Skeletal muscle satellite cell (primary cell): Measurements from ENCODE around the gene TBC1D14.

Source experiments
- H3K27me3 ChIP-seq: 2 replicates; pipeline ENCODE4 v1.7.0; 2013; ENCODE audit warnings: low read length; ENCODE audit not compliant: control insufficient read depth, insufficient read depth
- H3K36me3 ChIP-seq: 2 replicates; pipeline ENCODE4 v1.7.0; 2013; ENCODE audit warnings: mild to moderate bottlenecking, control low read depth, low read length; ENCODE audit not compliant: insufficient read depth
- H3K4me1 ChIP-seq: 2 replicates; pipeline ENCODE4 v1.7.0; 2013; ENCODE audit warnings: low read length; ENCODE audit not compliant: control insufficient read depth, insufficient read depth
- H3K4me2 ChIP-seq: 2 replicates; pipeline ENCODE4 v1.7.0; 2013; ENCODE audit warnings: mild to moderate bottlenecking, low read length
- H3K4me3 ChIP-seq: 2 replicates; pipeline ENCODE4 v1.7.0; 2013; ENCODE audit warnings: low read length
- H3K9ac ChIP-seq: 2 replicates; pipeline ENCODE4 v1.7.0; 2013; ENCODE audit warnings: mild to moderate bottlenecking, low read depth, low read length, moderate library complexity
- H3K9me3 ChIP-seq: replicated peaks from 2 replicates; pipeline ENCODE4 v1.7.0; 2013; ENCODE audit warnings: mild to moderate bottlenecking, control low read depth, low read length

TBC1D14 gene

GRCh38 chr4:6986781-6987587 lies 77.4 kb downstream of the TBC1D14 start:
- H3K4me1 ChIP-seq, result peaks cover 38% of the 10 kb centered on the region
- H3K27me3 ChIP-seq, result no peaks in the 10 kb centered on the region
- H3K9me3 ChIP-seq, result no peaks in the 10 kb centered on the region
- H3K4me3 ChIP-seq, result peak overlapping the region; percentile 84
- peak overlapping the region; percentile 90 for H3K9ac ChIP-seq
- H3K36me3 ChIP-seq, result peaks cover 4% of the 10 kb centered on the region
- H3K4me2 ChIP-seq, result peak overlapping the region; percentile 95

- H3K4me2 ChIP-seq, result peak overlapping the region; percentile 95
- H3K4me3 ChIP-seq, result peak overlapping the region; percentile 84
- H3K9me3 ChIP-seq, result no peaks in the 10 kb centered on the region
- peaks cover 44% of the 10 kb centered on the region for H3K4me1 ChIP-seq
- H3K36me3 ChIP-seq, result peaks cover 4% of the 10 kb centered on the region
- H3K9ac ChIP-seq, result peak overlapping the region; percentile 80
- H3K27me3 ChIP-seq, result no peaks in the 10 kb centered on the region
These were observed 77.9 kb downstream of the TBC1D14 start for GRCh38 chr4:6987588-6987961.

GRCh38 chr4:6988016-6988715 lies 78.5 kb downstream of the TBC1D14 start:
- Histone ChIP-seq H3K4me1 (peaks cover 44% of the 10 kb centered on the region), H3K36me3 (peaks cover 9% of the 10 kb centered on the region), H3K4me2 (peak overlapping the region; percentile 95), H3K4me3 (peak overlapping the region; percentile 84), H3K9me3 (no peaks in the 10 kb centered on the region), H3K9ac (peak overlapping the region; percentile 80), H3K27me3 (no peaks in the 10 kb centered on the region)

GRCh38 chr4:6989331-6989923 lies 79.8 kb downstream of the TBC1D14 start:
- Histone ChIP-seq H3K4me3 (no peak overlapping the region), H3K4me2 (no peak overlapping the region), H3K4me1 (peaks cover 44% of the 10 kb centered on the region), H3K9ac (no peak overlapping the region), H3K27me3 (no peaks in the 10 kb centered on the region), H3K36me3 (peaks cover 13% of the 10 kb centered on the region), H3K9me3 (no peaks in the 10 kb centered on the region)

- Histone ChIP-seq H3K4me3 (no peak overlapping the region), H3K4me2 (no peak overlapping the region), H3K9ac (no peak overlapping the region), H3K9me3 (no peaks in the 10 kb centered on the region), H3K27me3 (no peaks in the 10 kb centered on the region), H3K36me3 (peaks cover 19% of the 10 kb centered on the region), H3K4me1 (peaks cover 37% of the 10 kb centered on the region)
These were observed 81.0 kb downstream of the TBC1D14 start for GRCh38 chr4:6990661-6991060.

GRCh38 chr4:6991249-6991648 lies 81.6 kb downstream of the TBC1D14 start:
- Histone ChIP-seq H3K4me2 (peak overlapping the region; percentile 86), H3K27me3 (no peaks in the 10 kb centered on the region), H3K9ac (peak overlapping the region; percentile 43), H3K4me3 (peak overlapping the region; percentile 58), H3K36me3 (peaks cover 22% of the 10 kb centered on the region), H3K4me1 (peaks cover 31% of the 10 kb centered on the region), H3K9me3 (no peaks in the 10 kb centered on the region)

- Histone ChIP-seq H3K9ac (peak overlapping the region; percentile 43), H3K4me3 (peak overlapping the region; percentile 58), H3K4me1 (peaks cover 30% of the 10 kb centered on the region)
These were observed 82.3 kb downstream of the TBC1D14 start for GRCh38 chr4:6991771-6992557.

GRCh38 chr4:6992728-6993677 lies 83.4 kb downstream of the TBC1D14 start:
- Histone ChIP-seq H3K4me3 (no peak overlapping the region), H3K9ac (no peak overlapping the region), H3K4me2 (no peak overlapping the region), H3K27me3 (no peaks in the 10 kb centered on the region), H3K36me3 (peaks cover 32% of the 10 kb centered on the region), H3K9me3 (no peaks in the 10 kb centered on the region), H3K4me1 (peaks cover 28% of the 10 kb centered on the region)

More at GRCh38 chr4:6991771-6992557, 82.3 kb downstream of the TBC1D14 start:
- Histone ChIP-seq H3K36me3 (peaks cover 29% of the 10 kb centered on the region), H3K27me3 (no peaks in the 10 kb centered on the region), H3K4me2 (peak overlapping the region; percentile 86), H3K9me3 (no peaks in the 10 kb centered on the region)

- no peak overlapping the region for H3K4me3 ChIP-seq
- H3K4me1 ChIP-seq, result peaks cover 11% of the 10 kb centered on the region
- H3K27me3 ChIP-seq, result no peaks in the 10 kb centered on the region
- H3K36me3 ChIP-seq, result peaks cover 54% of the 10 kb centered on the region
- no peak overlapping the region for H3K9ac ChIP-seq
- H3K4me2 ChIP-seq, result no peak overlapping the region
- H3K9me3 ChIP-seq, result no peaks in the 10 kb centered on the region
These were observed 86.9 kb downstream of the TBC1D14 start for GRCh38 chr4:6996481-6996880.
